H1 (cell line): ENCODE data around the gene CACNG8. TPM values are rescaled to one million over a fixed set of nuclear protein-coding genes. Genes with fewer than 3 reads are reported as not detected.

ENCODE experiments used
- CTCF ChIA-PET: fragments of 300-600 bp; sonication (Branson Sonifier 250); formaldehyde crosslinking; loops from one replicate; lab custom pipeline; 2021; ENCODE audit not compliant: partially characterized antibody; lab: Charles Lee
- POLR2A ChIA-PET: fragments of 300-600 bp; sonication (Branson Sonifier 250); formaldehyde crosslinking; loops from one replicate; lab custom pipeline; 2021; ENCODE audit warnings: inconsistent platforms; ENCODE audit not compliant: partially characterized antibody; lab: Charles Lee
- DNase-seq, 2 experiments: peaks; one replicate each; pipeline versions ENCODE4 v3.0.0 to v3.0.0-alpha.2; 2010 to 2022; ENCODE audit warnings: low spot score in 2 of 2, low read depth in 1 of 2, mixed read lengths in 1 of 2
- FAIRE-seq: peaks from 2 replicates; lab custom pipeline; 2011; peaks lifted over from hg19 to GRCh38; lab: Jason Lieb, UNC
- H2AFZ ChIP-seq: 2 replicates; pipeline ENCODE4 v1.8.1; 2012; ENCODE audit warnings: low read length, inconsistent platforms
- H2AK5ac ChIP-seq: 2 replicates; pipeline ENCODE4 v1.6.1; 2013; ENCODE audit warnings: low read depth, low read length
- H2BK120ac ChIP-seq: replicated peaks from 2 replicates; pipeline ENCODE3; 2013; ENCODE audit warnings: low read depth, low read length, inconsistent platforms
- H2BK12ac ChIP-seq: 2 replicates; pipeline ENCODE4 v1.6.1; 2013; ENCODE audit warnings: low read depth, low read length
- H2BK15ac ChIP-seq: 2 replicates; pipeline ENCODE4 v1.6.1; 2013; ENCODE audit warnings: low read length
- H2BK20ac ChIP-seq: 2 replicates; pipeline ENCODE4 v1.6.1; 2013; ENCODE audit warnings: low read length
- H2BK5ac ChIP-seq: 2 replicates; pipeline ENCODE4 v1.6.1; 2013; ENCODE audit warnings: low read depth, low read length
- H3K14ac ChIP-seq: 2 replicates; pipeline ENCODE4 v1.6.1; 2013; ENCODE audit warnings: inconsistent platforms; ENCODE audit not compliant: insufficient read length
- H3K18ac ChIP-seq: 2 replicates; pipeline ENCODE4 v1.6.1; 2013; ENCODE audit warnings: low read length; ENCODE audit errors: extremely low read depth
- H3K23ac ChIP-seq: 2 replicates; pipeline ENCODE4 v1.6.1; 2013; ENCODE audit warnings: inconsistent platforms; ENCODE audit not compliant: insufficient read length
- H3K23me2 ChIP-seq: 2 replicates; pipeline ENCODE4 v1.6.1; 2013; ENCODE audit warnings: low read depth, low read length
- H3K27ac ChIP-seq: 2 replicates; pipeline ENCODE4 v1.6.1; 2011; ENCODE audit warnings: low read depth, low read length, inconsistent platforms
- H3K27me3 ChIP-seq, 4 experiments: replicated peaks in 1 of 4; 1 replicate in 1 of 4; 2 replicates in 3 of 4; pipeline versions ENCODE4 v1.6.1 to v1.8.1; 2011 to 2013; ENCODE audit warnings: low read length in 3 of 4, mild to moderate bottlenecking in 3 of 4, inconsistent platforms in 2 of 4, mixed read lengths in 2 of 4, moderate library complexity in 1 of 4; ENCODE audit not compliant: control insufficient read depth in 3 of 4, insufficient read depth in 3 of 4; ENCODE audit errors: extremely low read depth in 1 of 4
- H3K36me3 ChIP-seq, 4 experiments: 2 replicates each; pipeline versions ENCODE4 v1.6.1 to v1.8.1; 2011 to 2013; ENCODE audit warnings: mild to moderate bottlenecking in 4 of 4, low read length in 3 of 4, moderate library complexity in 2 of 4, control low read depth in 1 of 4, inconsistent platforms in 1 of 4; ENCODE audit not compliant: insufficient read depth in 4 of 4, control insufficient read depth in 2 of 4
- H3K4ac ChIP-seq: replicated peaks from 2 replicates; pipeline ENCODE3; 2013; ENCODE audit warnings: low read length, low read depth, mixed read lengths, inconsistent platforms; ENCODE audit not compliant: insufficient read length
- H3K4me1 ChIP-seq, 4 experiments: replicated peaks in 1 of 4; 1 replicate in 1 of 4; 2 replicates in 3 of 4; pipeline versions ENCODE4 v1.6.1 to v1.8.1; 2011 to 2013; ENCODE audit warnings: low read length in 3 of 4, inconsistent platforms in 2 of 4, mixed read lengths in 1 of 4; ENCODE audit not compliant: insufficient read depth in 4 of 4, control insufficient read depth in 3 of 4
- H3K4me2 ChIP-seq, 2 experiments: 2 replicates each; pipeline versions ENCODE4 v1.6.1 to v1.8.1; 2011 to 2013; ENCODE audit warnings: low read depth in 2 of 2, low read length in 2 of 2, control low read depth in 1 of 2, inconsistent platforms in 1 of 2, mild to moderate bottlenecking in 1 of 2; ENCODE audit not compliant: insufficient read depth in 1 of 2
- H3K4me3 ChIP-seq, 4 experiments: fragments of 200-600, 300-600 bp in 1 of 4; sonication (generic), shearing (Covaris generic), sonication (Bioruptor Twin) in 1 of 4; 2 replicates each; pipeline versions ENCODE4 v1.5.1 to v1.8.1; 2011 to 2016; ENCODE audit warnings: low read length in 4 of 4, low read depth in 3 of 4, control low read depth in 2 of 4, inconsistent platforms in 2 of 4, mild to moderate bottlenecking in 2 of 4, mixed read lengths in 1 of 4, moderate library complexity in 1 of 4; ENCODE audit not compliant: insufficient read depth in 2 of 4; ENCODE audit errors: extremely low read depth in 1 of 4
- H3K56ac ChIP-seq: replicated peaks from 2 replicates; pipeline ENCODE3; 2013; ENCODE audit warnings: low read depth, mild to moderate bottlenecking, mixed read lengths, low read length, inconsistent platforms; ENCODE audit not compliant: insufficient read length
- H3K79me1 ChIP-seq: 2 replicates; pipeline ENCODE4 v1.6.1; 2013; ENCODE audit warnings: low read depth, low read length, control low read depth
- H3K79me2 ChIP-seq, 2 experiments: 2 replicates each; pipeline versions ENCODE4 v1.6.1 to v1.8.1; 2012 to 2013; ENCODE audit warnings: low read length in 2 of 2, mild to moderate bottlenecking in 2 of 2, inconsistent platforms in 1 of 2; ENCODE audit not compliant: insufficient read depth in 2 of 2, control insufficient read depth in 1 of 2
- H3K9ac ChIP-seq, 4 experiments: replicated peaks in 1 of 4; 1 replicate in 1 of 4; 2 replicates in 3 of 4; pipeline versions ENCODE4 v1.6.1 to v1.8.1; 2011 to 2013; ENCODE audit warnings: low read depth in 3 of 4, low read length in 3 of 4, control low read depth in 2 of 4, mild to moderate bottlenecking in 2 of 4, moderate library complexity in 2 of 4, inconsistent platforms in 1 of 4; ENCODE audit errors: extremely low read depth in 1 of 4
- H3K9me3 ChIP-seq, 2 experiments: 2 replicates each; pipeline versions ENCODE4 v1.6.1 to v1.8.1; 2012 to 2013; ENCODE audit warnings: mild to moderate bottlenecking in 2 of 2, moderate library complexity in 2 of 2, control low read depth in 1 of 2, inconsistent platforms in 1 of 2, low read depth in 1 of 2, low read length in 1 of 2, mixed read lengths in 1 of 2; ENCODE audit not compliant: insufficient read depth in 2 of 2
- H4K20me1 ChIP-seq, 2 experiments: replicated peaks in 1 of 2; 2 replicates each; pipeline versions ENCODE3 to v1.8.1; 2011 to 2013; ENCODE audit warnings: inconsistent platforms in 2 of 2, low read length in 2 of 2, mild to moderate bottlenecking in 1 of 2; ENCODE audit not compliant: insufficient read depth in 2 of 2, control insufficient read depth in 1 of 2
- H4K5ac ChIP-seq: 2 replicates; pipeline ENCODE4 v1.6.1; 2013; ENCODE audit warnings: low read length, low read depth, mixed read lengths, inconsistent platforms; ENCODE audit not compliant: insufficient read length
- H4K8ac ChIP-seq: 2 replicates; pipeline ENCODE4 v1.8.0; 2013; ENCODE audit warnings: mild to moderate bottlenecking, moderate library complexity, low read length, inconsistent platforms; ENCODE audit not compliant: insufficient read depth; ENCODE audit errors: extremely low read depth
- H4K91ac ChIP-seq: replicated peaks from 2 replicates; pipeline ENCODE3; 2013; ENCODE audit warnings: low read length, mixed read lengths, inconsistent platforms; ENCODE audit not compliant: insufficient read length
- JUN ChIP-seq: IDR thresholded peaks from 2 replicates; pipeline ENCODE4 v1.6.1; 2011; ENCODE audit warnings: low read depth, mild to moderate bottlenecking, improper control_type of control experiment, low read length
- WGBS, 2 experiments: shearing (Covaris generic) in 1 of 2; methylation state at CpG; one replicate each; pipeline versions ENCODE4 v1.1.6 to v1.1.7; 2013 to 2015; ENCODE audit warnings: low lambda C conversion rate in 2 of 2, mixed read lengths in 2 of 2, inconsistent platforms in 1 of 2, low coverage in 1 of 2, missing lambda C conversion rate in 1 of 2; ENCODE audit not compliant: insufficient replicate concordance in 2 of 2, insufficient coverage in 1 of 2, insufficient read length in 1 of 2; ENCODE audit errors: extremely low coverage in 1 of 2, missing lambda C conversion rate in 1 of 2; 5-methylcytosine and 5-hydroxymethylcytosine counted together
- polyA plus RNA-seq, 7 experiments: library from polyadenylated mRNA; depleted of rRNA in 3 of 7; stranded (reverse) in 5 of 7; unstranded in 2 of 7; fragments of >200 nt in 5 of 7; fragments of 200-250 nt in 2 of 7; gene quantifications; 1 replicate in 5 of 7; 2 replicates in 1 of 7; 4 replicates in 1 of 7; pipeline versions ENCODE4 v1.2.1 to v1.2.3, GENCODE V29; 2011 to 2013; ENCODE audit warnings: missing spikeins in 2 of 7, mixed read lengths in 2 of 7
- total RNA-seq: library from RNA; stranded (reverse); fragmentation: NEBNext Ultra II Directional; extraction: Animal tissue kit (Norgen Biotek cat#: 25700); gene quantifications from 2 replicates; pipeline ENCODE4 v1.2.1, GENCODE V29; 2021

Gene CACNG8
- total and polyA plus RNA-seq, 2 of the 8 experiments (the other 6 are each of a cell fraction or from before 2014, with no cell fraction given) = 0.41 to 4.5 TPM

GRCh38 chr19:53993448-53993847, 30.7 kb downstream of the CACNG8 start:
- Histone ChIP-seq H3K23ac (no peak overlapping the region), H3K18ac (no peak overlapping the region), H3K14ac (no peak overlapping the region), H3K27ac (no peak overlapping the region), H3K79me1 (no peaks in the 10 kb centered on the region), H3K4ac (no peak overlapping the region), H2BK12ac (no peak overlapping the region), H4K5ac (no peak overlapping the region), H3K56ac (no peak overlapping the region), H4K20me1 (no peaks in the 10 kb centered on the region), H2AFZ (no peak overlapping the region), H2BK5ac (no peak overlapping the region), H2BK120ac (no peak overlapping the region), H4K8ac (no peak overlapping the region), H2BK15ac (no peak overlapping the region), H3K9me3 (no peaks in the 10 kb centered on the region), H3K36me3 (no peaks in the 10 kb centered on the region), H3K4me1 (peaks cover 0 to 21% (median 7%) of the 10 kb centered on the region in 4 experiments; a peak in 6 of 7 replicates), H3K79me2 (no peaks in the 10 kb centered on the region), H3K9ac (no peak overlapping the region), H3K4me2 (no peak overlapping the region), H3K23me2 (peaks cover 7% of the 10 kb centered on the region; the same call in 1 of the 2 replicates), H4K91ac (no peak overlapping the region), H3K4me3 (no peak overlapping the region), H2AK5ac (no peak overlapping the region), H3K27me3 (peaks cover 2 to 44% (median 32%) of the 10 kb centered on the region in 4 experiments), H2BK20ac (no peak overlapping the region)
- ChIA-PET CTCF (interaction anchor here (0.7 to 4.2 kb wide), 12 partner anchors 9 to 187 kb away, joined by 3 to 33 read pairs (median 3); no protein-coding TSS in a partner anchor), POLR2A (interaction anchor here (0.8 to 4.0 kb wide), 15 partner anchors 8 to 79 kb away, joined by 3 to 21 read pairs (median 4); no protein-coding TSS in a partner anchor)
- no peak for FAIRE-seq
- WGBS, 2 experiments = 85% methylated on average over 2 of the region's 3 CpGs; no CpG with 5 or more reads in 1 of the 2 experiments
- no peak for DNase-seq
- TF ChIP-seq JUN = no peak
